Tibial artery (tissue), 4 donors: ENCODE measurements around the gene SMIM33.

Experiments used
- DNase-seq, 2 donors: peaks; one replicate each; pipeline ENCODE4 v3.0.0-alpha.2; 2019
- H3K27ac ChIP-seq, 2 donors: fragments of 200-600 bp; sonication (generic) in 1 of 2; 1 replicate in 1 of 2; 2 replicates in 1 of 2; pipeline ENCODE4 v1.5.1; 2018 to 2019; ENCODE audit warnings: mild to moderate bottlenecking in 1 of 2
- H3K27me3 ChIP-seq, 2 donors: fragments of 200-600 bp; sonication (generic) in 1 of 2; one replicate each; pipeline versions ENCODE4 v1.5.1 to v1.6.0; 2016 to 2019
- H3K36me3 ChIP-seq, 3 donors: fragments of 200-600 bp; sonication (generic) in 2 of 3; one replicate each; pipeline ENCODE4 v1.5.1; 2016 to 2019; ENCODE audit warnings: mild to moderate bottlenecking in 2 of 3
- H3K4me1 ChIP-seq, 4 donors: fragments of 200-600 bp; sonication (generic) in 2 of 4; 1 replicate in 3 of 4; 2 replicates in 1 of 4; pipeline ENCODE4 v1.5.1; 2016 to 2019
- H3K4me3 ChIP-seq, 2 donors: fragments of 200-600 bp; sonication (generic) in 1 of 2; 1 replicate in 1 of 2; 2 replicates in 1 of 2; pipeline ENCODE4 v1.5.1; 2018 to 2019; ENCODE audit warnings: mild to moderate bottlenecking in 2 of 2
- H3K9me3 ChIP-seq, 3 donors: fragments of 200-600 bp; sonication (generic) in 1 of 3; one replicate each; pipeline ENCODE4 v1.5.1; 2016 to 2019
- CTCF ChIP-seq, 2 experiments: fragments of 200-600 bp in 1 of 2; fragments of 450-650 bp in 1 of 2; IDR thresholded peaks; one replicate each; pipeline ENCODE4 v1.5.1; 2017 to 2019; ENCODE audit warnings: antibody characterized with exemption in 2 of 2, mild to moderate bottlenecking in 1 of 2, moderate library complexity in 1 of 2
- intact Hi-C: fragments of 100-400 bp; cut with DNase I; formaldehyde crosslinking; loops from one replicate; pipeline ENCODE4 v1.15.0; 2023; ENCODE audit warnings: low total_unique reads

SMIM33 gene

GRCh38 chr5:139453683-139454567 lies 16.9 kb upstream of the SMIM33 start:
- no peaks in the 10 kb centered on the region for H3K36me3 ChIP-seq
- no peak overlapping the region for H3K4me3 ChIP-seq
- H3K27ac ChIP-seq, result no peak overlapping the region

GRCh38 chr5:139454568-139455290 lies 16.1 kb upstream of the SMIM33 start:
- Histone ChIP-seq H3K4me3 (no peak overlapping the region), H3K9me3 (no peaks in the 10 kb centered on the region), H3K36me3 (no peaks in the 10 kb centered on the region), H3K27ac (no peak overlapping the region), H3K27me3 (no peaks in the 10 kb centered on the region), H3K4me1 (no peaks in the 10 kb centered on the region)
- intact Hi-C loops, result no loop called here
- TF ChIP-seq CTCF (IDR thresholded peaks at IDR 0.05), result no peak
- no peak for DNase-seq

More at GRCh38 chr5:139453683-139454567, 16.9 kb upstream of the SMIM33 start:
- H3K4me1 ChIP-seq, result no peaks in the 10 kb centered on the region
- DNase-seq, result no peak
- no peak for TF ChIP-seq CTCF (IDR thresholded peaks at IDR 0.05)
- H3K9me3 ChIP-seq, result no peaks in the 10 kb centered on the region
- intact Hi-C loops, result no loop called here
- H3K27me3 ChIP-seq, result no peaks in the 10 kb centered on the region

DNA sequence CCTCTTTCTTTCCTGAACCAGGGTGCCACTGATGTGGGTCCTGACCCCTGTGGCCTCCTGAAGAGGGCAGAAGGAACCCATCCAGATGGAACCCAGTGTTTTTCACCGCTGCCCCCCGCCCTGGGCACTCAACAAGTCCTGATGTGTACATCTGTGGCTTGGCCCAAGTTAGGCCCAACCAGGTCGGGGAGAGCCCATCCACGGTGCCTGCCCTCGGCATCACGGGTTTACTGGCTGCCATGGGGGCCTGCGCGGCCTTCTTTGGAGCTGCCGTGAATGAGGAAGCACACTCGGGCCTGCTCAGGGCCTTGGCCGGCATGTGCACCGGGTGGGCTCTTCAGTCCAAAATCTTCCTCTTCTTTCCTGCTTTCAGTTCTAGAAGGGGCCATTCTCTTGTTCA lies 14.0 kb upstream of the SMIM33 start:
- intact Hi-C loops, result no loop called here
- no peaks in the 10 kb centered on the region for H3K27me3 ChIP-seq
- no peaks in the 10 kb centered on the region for H3K9me3 ChIP-seq
- TF ChIP-seq CTCF (IDR thresholded peaks at IDR 0.05), result no peak
- no peak overlapping the region for H3K27ac ChIP-seq
- no peak overlapping the region for H3K4me3 ChIP-seq
- H3K36me3 ChIP-seq, result no peaks in the 10 kb centered on the region
- no peaks in the 10 kb centered on the region for H3K4me1 ChIP-seq
- DNase-seq, result no peak

DNA sequence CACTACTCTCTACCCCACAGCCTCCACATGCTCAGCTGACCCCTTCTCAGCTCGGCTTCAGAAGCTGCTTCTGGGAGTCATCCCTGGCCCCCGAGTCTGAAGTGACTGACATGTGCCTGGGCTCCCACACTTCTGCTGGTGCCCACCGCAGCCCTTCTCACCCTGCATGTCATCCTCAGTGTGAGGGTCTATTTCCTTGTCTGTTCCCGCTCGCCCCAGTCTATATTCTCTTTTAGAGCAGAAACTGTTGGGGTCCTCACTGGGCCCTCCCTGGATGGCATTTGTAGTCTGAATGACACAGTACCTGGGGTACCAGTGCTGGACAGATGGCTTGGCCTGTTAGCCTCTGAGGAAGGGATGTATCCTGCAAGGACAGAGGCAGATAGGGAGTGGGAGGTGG lies 13.6 kb upstream of the SMIM33 start:
- intact Hi-C loops, result no loop called here
- H3K4me1 ChIP-seq, result no peaks in the 10 kb centered on the region
- DNase-seq, result no peak
- no peak overlapping the region for H3K27ac ChIP-seq
- no peak overlapping the region for H3K4me3 ChIP-seq
- TF ChIP-seq CTCF (IDR thresholded peaks at IDR 0.05), result no peak
- no peaks in the 10 kb centered on the region for H3K9me3 ChIP-seq
- H3K27me3 ChIP-seq, result no peaks in the 10 kb centered on the region
- H3K36me3 ChIP-seq, result no peaks in the 10 kb centered on the region

- no peaks in the 10 kb centered on the region for H3K27me3 ChIP-seq
- no peaks in the 10 kb centered on the region for H3K36me3 ChIP-seq
- H3K4me1 ChIP-seq, result no peaks in the 10 kb centered on the region
- no peaks in the 10 kb centered on the region for H3K9me3 ChIP-seq
- no peak overlapping the region for H3K4me3 ChIP-seq
- DNase-seq, result no peak
- H3K27ac ChIP-seq, result no peak overlapping the region
- no peak for TF ChIP-seq CTCF (IDR thresholded peaks at IDR 0.05)
- intact Hi-C loops, result no loop called here
Observed at GRCh38 chr5:139457653-139458306, 13.0 kb upstream of the SMIM33 start.
